ENCODE data around the gene GMCL1. TPM values are rescaled to one million over a fixed set of nuclear protein-coding genes. Genes with fewer than 3 reads are reported as not detected.
A peak's percentile ranks its signal among the peaks of the same experiment; 100 is the strongest.

GMCL1 gene
- total and polyA plus RNA-seq, 4 experiments from 2014 or later: 27.7 to 37.8 (median 30.0) TPM

DNA sequence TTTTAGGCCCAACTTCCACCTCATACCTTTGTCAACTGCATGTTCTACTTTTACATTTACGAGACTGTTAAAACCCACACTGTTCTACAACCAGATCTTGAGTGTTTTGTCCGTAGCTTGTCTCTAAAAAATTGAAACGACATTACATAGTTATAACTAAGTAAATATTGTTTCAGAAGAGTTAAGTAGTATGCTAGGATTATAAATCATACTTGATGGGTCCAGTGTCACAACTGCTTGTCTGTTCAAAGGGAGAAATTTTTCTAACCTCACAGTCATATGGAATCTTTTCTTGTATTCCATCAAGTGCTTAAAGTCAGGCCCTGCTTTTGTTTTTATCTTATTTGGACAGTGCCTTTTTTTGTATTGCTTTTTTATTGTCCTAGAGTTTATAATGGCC lies 4.3 kb downstream of the GMCL1 start:
- CTCF ChIA-PET (ENCODE audit: partially characterized antibody): no interaction called here
- POLR2A ChIA-PET (ENCODE audit: partially characterized antibody): no interaction called here
- Histone ChIP-seq H3K36me3 (ENCODE audit: insufficient read depth, low read length) (peaks cover 3% of the 10 kb centered on the region), H3K9me3 (ENCODE audit: control insufficient read depth in 1 of 2, low read length in 2 of 2) (no peaks in the 10 kb centered on the region), H3K4me3 (ENCODE audit: low read length in 2 of 2) (no peak overlapping the region), H3K4me1 (ENCODE audit: insufficient read depth, low read length) (peaks cover 50% of the 10 kb centered on the region), H3K27ac (ENCODE audit: low read depth, low read length) (no peak overlapping the region), H3K27me3 (ENCODE audit: insufficient read depth, low read length) (no peaks in the 10 kb centered on the region)
- Mint-ChIP-seq H3K9me3 (no peaks in the 10 kb centered on the region), H3K27ac (no peak overlapping the region), H3K4me1 (peaks cover 38 to 70% (median 53%) of the 10 kb centered on the region in 4 donors), H3K27me3 (no peaks in the 10 kb centered on the region), H3K4me3 (peak overlapping the region in 1 of 8 donors; percentile 62), H3K36me3 (peaks cover 7 to 37% of the 10 kb centered on the region in 2 donors)
- no peak for DNase-seq
- intact Hi-C loops (cut with micrococcal nuclease): no loop called here

DNA sequence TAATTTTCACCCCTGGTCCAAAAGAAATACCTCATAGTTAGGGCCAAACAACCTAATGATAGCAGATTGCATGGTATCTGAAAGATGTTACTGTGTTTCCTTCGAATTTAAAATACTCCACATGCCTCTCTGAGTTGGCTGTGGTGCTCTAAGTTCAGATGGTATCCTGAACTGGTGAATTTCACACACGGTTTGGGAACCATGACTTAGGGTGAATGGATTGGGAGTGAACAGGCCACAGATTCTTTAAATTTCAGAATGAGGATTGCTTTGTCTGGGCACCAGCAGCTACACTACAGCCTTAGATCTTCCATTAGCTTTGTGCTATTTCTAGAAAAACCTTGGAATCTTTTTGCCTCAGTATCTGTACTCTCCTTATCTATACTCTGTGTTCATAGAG lies 6.2 kb downstream of the GMCL1 start:
- no peak overlapping the region for H3K4me3 ChIP-seq (ENCODE audit: low read length in 2 of 2)
- peaks cover 9% of the 10 kb centered on the region for H3K36me3 ChIP-seq (ENCODE audit: insufficient read depth, low read length)
- intact Hi-C loops (cut with micrococcal nuclease): no loop called here
- POLR2A ChIA-PET (ENCODE audit: partially characterized antibody): interaction anchor here (1.3 kb wide), 1 partner anchor 57 kb away, joined by 3 read pairs; the partner anchor contains the start of gene SNRNP27
- Mint-ChIP-seq H3K36me3 (peaks cover 10 to 39% of the 10 kb centered on the region in 2 donors), H3K4me1 (peaks cover 34 to 56% (median 46%) of the 10 kb centered on the region in 4 donors), H3K9me3 (no peaks in the 10 kb centered on the region), H3K27me3 (no peaks in the 10 kb centered on the region), H3K4me3 (no peak overlapping the region), H3K27ac (no peak overlapping the region)
- no peaks in the 10 kb centered on the region for H3K27me3 ChIP-seq (ENCODE audit: insufficient read depth, low read length)
- peaks cover 44% of the 10 kb centered on the region for H3K4me1 ChIP-seq (ENCODE audit: insufficient read depth, low read length)
- CTCF ChIA-PET (ENCODE audit: partially characterized antibody): interaction anchor here (1.5 kb wide), 1 partner anchor 111 kb away, joined by 5 read pairs; no protein-coding TSS in a partner anchor
- H3K9me3 ChIP-seq (ENCODE audit: control insufficient read depth in 1 of 2, low read length in 2 of 2): no peaks in the 10 kb centered on the region
- no peak for DNase-seq
- H3K27ac ChIP-seq (ENCODE audit: low read depth, low read length): no peak overlapping the region

DNA sequence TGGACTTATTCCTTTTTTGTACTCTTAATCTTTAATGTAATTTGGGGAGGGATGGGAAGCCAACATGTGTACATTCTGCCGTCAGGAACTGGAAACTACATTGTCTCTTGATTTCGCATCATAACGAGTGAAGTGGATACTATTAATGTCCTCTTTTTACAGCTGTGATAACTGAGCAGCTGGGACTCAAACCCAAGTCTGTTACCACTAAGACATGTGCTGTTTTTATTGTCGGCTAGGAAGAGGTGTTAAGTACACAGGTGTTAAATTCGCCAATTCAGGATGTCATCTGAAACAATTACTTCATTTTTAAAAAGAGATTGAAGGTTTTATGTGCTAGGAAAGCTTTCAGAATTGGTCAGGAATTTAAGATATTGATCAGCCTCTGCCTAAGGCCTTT lies 6.9 kb downstream of the GMCL1 start:
- Mint-ChIP-seq H3K36me3 (peaks cover 11 to 39% of the 10 kb centered on the region in 2 donors), H3K9me3 (no peaks in the 10 kb centered on the region), H3K27ac (peak overlapping the region in 2 of 7 donors; percentile 7 to 63), H3K27me3 (no peaks in the 10 kb centered on the region), H3K4me3 (peak overlapping the region in 3 of 8 donors; percentile 6 to 59 (median 12)), H3K4me1 (peaks cover 34 to 51% (median 42%) of the 10 kb centered on the region in 4 donors)
- Histone ChIP-seq H3K9me3 (ENCODE audit: control insufficient read depth in 1 of 2, low read length in 2 of 2) (no peaks in the 10 kb centered on the region), H3K4me1 (ENCODE audit: insufficient read depth, low read length) (peaks cover 38% of the 10 kb centered on the region), H3K27ac (ENCODE audit: low read depth, low read length) (no peak overlapping the region), H3K36me3 (ENCODE audit: insufficient read depth, low read length) (peaks cover 9% of the 10 kb centered on the region), H3K4me3 (ENCODE audit: low read length in 2 of 2) (no peak overlapping the region), H3K27me3 (ENCODE audit: insufficient read depth, low read length) (no peaks in the 10 kb centered on the region)
- POLR2A ChIA-PET (ENCODE audit: partially characterized antibody): interaction anchor here (1.3 kb wide), 1 partner anchor 57 kb away, joined by 3 read pairs; the partner anchor contains the start of gene SNRNP27
- CTCF ChIA-PET (ENCODE audit: partially characterized antibody): interaction anchor here (1.5 kb wide), 1 partner anchor 112 kb away, joined by 5 read pairs; no protein-coding TSS in a partner anchor
- no peak for DNase-seq
- intact Hi-C loops (cut with micrococcal nuclease): no loop called here

- intact Hi-C loops (cut with micrococcal nuclease): no loop called here
- Histone ChIP-seq H3K4me1 (ENCODE audit: insufficient read depth, low read length) (peaks cover 25% of the 10 kb centered on the region), H3K4me3 (ENCODE audit: low read length in 2 of 2) (no peak overlapping the region), H3K9me3 (ENCODE audit: control insufficient read depth in 1 of 2, low read length in 2 of 2) (no peaks in the 10 kb centered on the region), H3K36me3 (ENCODE audit: insufficient read depth, low read length) (peaks cover 9% of the 10 kb centered on the region), H3K27ac (ENCODE audit: low read depth, low read length) (no peak overlapping the region), H3K27me3 (ENCODE audit: insufficient read depth, low read length) (no peaks in the 10 kb centered on the region)
- no peak for DNase-seq
- H3K27me3 Mint-ChIP-seq: no peaks in the 10 kb centered on the region
- H3K27ac Mint-ChIP-seq: no peak overlapping the region
- H3K4me1 Mint-ChIP-seq: peaks cover 29 to 38% (median 35%) of the 10 kb centered on the region in 4 donors
- peaks cover 18 to 42% of the 10 kb centered on the region in 2 donors for H3K36me3 Mint-ChIP-seq
- ChIA-PET POLR2A (ENCODE audit: partially characterized antibody) (no interaction called here), CTCF (ENCODE audit: partially characterized antibody) (interaction anchor here (1.6 kb wide), 1 partner anchor 113 kb away, joined by 5 read pairs; no protein-coding TSS in a partner anchor)
- no peak overlapping the region for H3K4me3 Mint-ChIP-seq
- no peaks in the 10 kb centered on the region for H3K9me3 Mint-ChIP-seq
Measured at GRCh38 chr2:69837533-69837932, 8.1 kb downstream of the GMCL1 start.

DNA sequence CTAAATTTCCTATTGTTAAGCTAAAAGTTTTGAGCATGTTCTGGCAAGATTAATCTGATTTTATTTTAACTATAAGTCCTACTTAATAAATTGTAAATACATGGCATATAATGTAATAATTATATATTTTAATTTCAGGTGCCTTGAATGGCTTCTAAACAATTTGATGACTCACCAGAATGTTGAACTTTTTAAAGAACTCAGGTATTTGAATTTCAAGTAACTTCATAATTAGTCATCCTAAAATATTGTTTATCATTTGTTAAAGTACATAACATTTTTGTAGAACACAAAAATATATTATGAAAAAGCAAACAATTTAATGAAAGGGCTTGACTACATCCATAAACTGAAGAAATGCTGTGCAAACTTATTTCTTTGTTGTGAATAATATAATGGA lies 14.5 kb downstream of the GMCL1 start:
- ChIA-PET POLR2A (ENCODE audit: partially characterized antibody) (no interaction called here), CTCF (ENCODE audit: partially characterized antibody) (no interaction called here)
- Histone ChIP-seq H3K27ac (ENCODE audit: low read depth, low read length) (no peak overlapping the region), H3K4me1 (ENCODE audit: insufficient read depth, low read length) (no peaks in the 10 kb centered on the region), H3K9me3 (ENCODE audit: control insufficient read depth in 1 of 2, low read length in 2 of 2) (no peaks in the 10 kb centered on the region), H3K27me3 (ENCODE audit: insufficient read depth, low read length) (no peaks in the 10 kb centered on the region), H3K36me3 (ENCODE audit: insufficient read depth, low read length) (peaks cover 18% of the 10 kb centered on the region), H3K4me3 (ENCODE audit: low read length in 2 of 2) (no peak overlapping the region)
- Mint-ChIP-seq H3K4me3 (no peak overlapping the region), H3K36me3 (peaks cover 33 to 52% of the 10 kb centered on the region in 2 donors), H3K27ac (no peak overlapping the region), H3K9me3 (no peaks in the 10 kb centered on the region), H3K27me3 (no peaks in the 10 kb centered on the region), H3K4me1 (peaks cover 0 to 2% (median 0%) of the 10 kb centered on the region in 4 donors)
- intact Hi-C loops (cut with micrococcal nuclease): no loop called here
- DNase-seq: no peak

DNA sequence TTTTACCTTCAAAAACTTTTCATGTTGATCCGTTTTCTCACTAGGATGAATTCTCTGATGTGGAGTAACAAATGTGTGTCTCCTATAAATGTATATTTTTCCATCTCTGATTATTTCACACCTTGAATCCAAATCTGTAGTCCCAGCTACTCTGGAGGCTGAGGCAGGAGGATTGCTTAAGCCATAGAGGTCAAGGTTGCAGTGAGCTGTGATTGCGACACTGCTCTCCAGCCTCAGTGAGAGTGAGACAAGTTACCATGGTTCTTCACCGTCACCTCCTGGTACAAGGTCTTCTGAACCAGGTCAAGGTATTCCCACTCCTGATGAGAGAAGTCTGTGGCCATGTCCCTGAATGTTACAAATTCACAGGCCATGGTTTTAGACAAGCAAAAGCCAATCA lies 15.1 kb downstream of the GMCL1 start:
- no peaks in the 10 kb centered on the region for H3K27me3 ChIP-seq (ENCODE audit: insufficient read depth, low read length)
- DNase-seq: no peak
- Mint-ChIP-seq H3K27ac (no peak overlapping the region), H3K4me3 (no peak overlapping the region), H3K27me3 (no peaks in the 10 kb centered on the region), H3K9me3 (no peaks in the 10 kb centered on the region), H3K36me3 (peaks cover 30 to 50% of the 10 kb centered on the region in 2 donors), H3K4me1 (peaks cover 0 to 2% (median 0%) of the 10 kb centered on the region in 4 donors)
- POLR2A ChIA-PET (ENCODE audit: partially characterized antibody): no interaction called here
- H3K4me1 ChIP-seq (ENCODE audit: insufficient read depth, low read length): no peaks in the 10 kb centered on the region
- CTCF ChIA-PET (ENCODE audit: partially characterized antibody): no interaction called here
- H3K36me3 ChIP-seq (ENCODE audit: insufficient read depth, low read length): peaks cover 14% of the 10 kb centered on the region
- no peak overlapping the region for H3K4me3 ChIP-seq (ENCODE audit: low read length in 2 of 2)
- no peaks in the 10 kb centered on the region for H3K9me3 ChIP-seq (ENCODE audit: control insufficient read depth in 1 of 2, low read length in 2 of 2)
- H3K27ac ChIP-seq (ENCODE audit: low read depth, low read length): no peak overlapping the region
- intact Hi-C loops (cut with micrococcal nuclease): no loop called here

- no peak for DNase-seq
- peaks cover 34 to 55% of the 10 kb centered on the region in 2 donors for H3K36me3 Mint-ChIP-seq
- no peaks in the 10 kb centered on the region for H3K9me3 ChIP-seq (ENCODE audit: control insufficient read depth in 1 of 2, low read length in 2 of 2)
- H3K27ac ChIP-seq (ENCODE audit: low read depth, low read length): no peak overlapping the region
- ChIA-PET CTCF (ENCODE audit: partially characterized antibody) (interaction anchor here (0.7 kb wide), 1 partner anchor 122 kb away, joined by 3 read pairs; no protein-coding TSS in a partner anchor), POLR2A (ENCODE audit: partially characterized antibody) (no interaction called here)
- no peaks in the 10 kb centered on the region for H3K27me3 ChIP-seq (ENCODE audit: insufficient read depth, low read length)
- H3K27ac Mint-ChIP-seq: no peak overlapping the region
- H3K36me3 ChIP-seq (ENCODE audit: insufficient read depth, low read length): peaks cover 26% of the 10 kb centered on the region
- H3K4me3 Mint-ChIP-seq: no peak overlapping the region
- H3K4me3 ChIP-seq (ENCODE audit: low read length in 2 of 2): no peak overlapping the region
- intact Hi-C loops (cut with micrococcal nuclease): no loop called here
- no peaks in the 10 kb centered on the region for H3K4me1 ChIP-seq (ENCODE audit: insufficient read depth, low read length)
- no peaks in the 10 kb centered on the region for H3K27me3 Mint-ChIP-seq
- H3K9me3 Mint-ChIP-seq: no peaks in the 10 kb centered on the region
- peaks cover 0 to 2% (median 0%) of the 10 kb centered on the region in 4 donors for H3K4me1 Mint-ChIP-seq
Measured at GRCh38 chr2:69846182-69847067, 17.0 kb downstream of the GMCL1 start.
